PC-3 (cell line): ENCODE data around the gene HOXD11. TPM values are rescaled to one million over a fixed set of nuclear protein-coding genes. Genes with fewer than 3 reads are reported as not detected.

Experiments used
- ATAC-seq: fragments of 200-7000 bp; cut with Tn5 transposase; 2 replicates; pipeline ENCODE4 v1.9.1; 2020; ENCODE audit warnings: mild to moderate bottlenecking, moderate library complexity
- BruUV-seq: library from RNA; stranded (reverse); fragments of 400-500 nt; replicated peaks from 2 replicates; lab custom pipeline; 2021; lab: Mats Ljungman, UMichigan
- CTCF ChIA-PET: fragments of 300-600 bp; sonication (Branson Sonifier 250); formaldehyde crosslinking; loops from one replicate; lab custom pipeline; 2022; ENCODE audit warnings: antibody characterized with exemption; lab: Charles Lee
- POLR2A ChIA-PET: fragments of 300-600 bp; sonication (Branson Sonifier 250); formaldehyde crosslinking; loops from one replicate; lab custom pipeline; 2022; ENCODE audit warnings: antibody characterized with exemption; ENCODE audit not compliant: unreplicated experiment; lab: Charles Lee
- DNase-seq: peaks from one replicate; pipeline ENCODE4 v3.0.0-alpha.2; 2015
- H2AFZ ChIP-seq: fragments of 300-600 bp; sonication (generic); 2 replicates; pipeline ENCODE4 v1.6.0; 2016; ENCODE audit warnings: antibody characterized with exemption, low read length
- H3F3A ChIP-seq: fragments of 300-600 bp; sonication (generic); one replicate; pipeline ENCODE4 v1.6.0; 2017; ENCODE audit warnings: antibody characterized with exemption, low read length, control low read depth, mild to moderate bottlenecking; ENCODE audit not compliant: unreplicated experiment
- H3K27ac ChIP-seq: fragments of 300-600 bp; sonication (generic); 2 replicates; pipeline ENCODE4 v1.5.1; 2016; ENCODE audit warnings: mild to moderate bottlenecking, low read length
- H3K27me3 ChIP-seq: fragments of 300-600 bp; sonication (generic); 2 replicates; pipeline ENCODE4 v1.6.1; 2016; ENCODE audit warnings: low read length, mixed read lengths
- H3K36me3 ChIP-seq: fragments of 300-600 bp; sonication (generic); 2 replicates; pipeline ENCODE4 v1.6.1; 2016; ENCODE audit warnings: low read depth, mixed run types, low read length, mixed read lengths
- H3K4me1 ChIP-seq: fragments of 300-600 bp; sonication (generic); 2 replicates; pipeline ENCODE4 v1.5.1; 2016; ENCODE audit warnings: low read length; ENCODE audit not compliant: insufficient read depth
- H3K4me2 ChIP-seq: fragments of 300-600 bp; sonication (generic); 2 replicates; pipeline ENCODE4 v1.6.0; 2016; ENCODE audit warnings: low read length
- H3K4me3 ChIP-seq: fragments of 300-600 bp; sonication (generic); 2 replicates; pipeline ENCODE4 v1.5.1; 2016; ENCODE audit warnings: mild to moderate bottlenecking, low read length, mixed read lengths
- H3K79me2 ChIP-seq: fragments of 300-600 bp; sonication (generic); 2 replicates; pipeline ENCODE4 v1.6.1; 2017; ENCODE audit warnings: low read length, mixed read lengths
- H3K9ac ChIP-seq: fragments of 300-600 bp; sonication (generic); 2 replicates; pipeline ENCODE4 v1.6.0; 2016; ENCODE audit warnings: mild to moderate bottlenecking, low read length
- H3K9me2 ChIP-seq: fragments of 300-600 bp; sonication (generic); replicated peaks from 2 replicates; pipeline ENCODE4 v1.6.1; 2016; ENCODE audit warnings: mixed run types, low read length, mixed read lengths
- H3K9me3 ChIP-seq: fragments of 300-600 bp; sonication (generic); 2 replicates; pipeline ENCODE4 v1.6.1; 2016; ENCODE audit warnings: low read length, mixed read lengths
- H4K20me1 ChIP-seq: fragments of 300-600 bp; sonication (generic); 2 replicates; pipeline ENCODE4 v1.6.1; 2016; ENCODE audit warnings: low read length, mixed read lengths
- EZH2 ChIP-seq: fragments of 300-600 bp; sonication (generic); IDR thresholded peaks from one replicate; pipeline ENCODE4 v1.6.1; 2017; ENCODE audit warnings: antibody characterized with exemption, mild to moderate bottlenecking, low read length; ENCODE audit not compliant: unreplicated experiment
- EZH2phosphoT487 ChIP-seq: fragments of 300-600 bp; sonication (generic); IDR thresholded peaks from 2 replicates; pipeline ENCODE4 v1.6.1; 2018; ENCODE audit warnings: mild to moderate bottlenecking, antibody characterized with exemption, low read length, borderline replicate concordance
- intact Hi-C: fragments of 100-400 bp; cut with micrococcal nuclease; formaldehyde crosslinking; loops from 2 replicates; pipeline ENCODE4 v1.9.0; 2023
- total RNA-seq: library from RNA; depleted of rRNA; stranded (reverse); fragments of >200 nt; gene quantifications from 2 replicates; pipeline ENCODE4 v1.2.3, GENCODE V29; 2014
- TF ChIP-seq, protein P1 (sequence below): fragments of 300-600 bp; sonication (generic); conservative IDR thresholded peaks from 2 replicates; pipeline ENCODE4 v1.5.1; 2017; ENCODE audit warnings: antibody characterized with exemption, low read depth, mild to moderate bottlenecking, low read length

Gene HOXD11
- total RNA-seq, 1 experiment from 2014 or later, result not detected

DNA sequence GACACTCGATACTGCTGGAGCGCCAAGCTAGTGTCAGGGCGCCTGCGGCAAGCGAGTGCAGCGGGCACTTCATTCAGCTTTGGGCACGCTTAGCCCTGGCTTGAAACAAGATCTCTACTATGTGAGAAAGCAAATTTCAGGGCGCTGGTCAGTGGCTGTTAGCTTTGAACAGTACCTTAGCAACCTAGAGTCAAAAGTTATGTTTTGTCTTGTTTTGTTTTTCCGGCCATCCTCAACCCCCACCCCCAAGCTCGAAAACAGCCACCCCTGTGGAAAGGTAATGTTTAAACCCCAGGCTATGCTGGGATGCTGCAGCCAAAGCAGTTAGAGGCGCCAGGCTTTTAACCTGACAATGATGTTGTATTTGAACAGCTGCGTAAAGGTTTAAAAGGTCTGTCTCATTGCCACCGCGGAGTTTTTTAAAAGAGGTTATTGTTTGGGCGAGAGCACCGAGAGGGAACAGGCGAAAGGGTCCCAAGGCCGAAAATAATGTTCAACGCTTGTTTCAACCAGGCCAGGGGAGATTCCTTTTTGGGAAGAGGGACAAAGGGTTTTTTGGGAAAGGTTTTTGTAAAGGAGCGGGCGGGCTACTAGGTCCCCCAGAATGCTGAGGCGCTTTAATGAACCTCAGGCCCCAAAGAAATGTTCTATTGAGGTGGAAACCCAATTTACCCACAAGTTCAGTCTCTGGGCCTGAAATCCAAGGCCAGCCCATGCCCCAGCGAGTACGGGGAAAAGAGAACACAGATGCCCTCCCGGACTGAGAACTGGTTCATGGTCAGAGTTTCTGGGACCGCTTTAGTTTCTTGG, 7.2 kb downstream of the HOXD11 start:
- no peak overlapping the region for H3K4me3 ChIP-seq
- H3K4me1 ChIP-seq, result no peaks in the 10 kb centered on the region
- H3K36me3 ChIP-seq, result no peaks in the 10 kb centered on the region
- peaks cover 26% of the 10 kb centered on the region; the same call in 1 of the 2 replicates for H3K27me3 ChIP-seq
- no peak overlapping the region for H3K9ac ChIP-seq
- no peaks in the 10 kb centered on the region for H4K20me1 ChIP-seq
- no peak overlapping the region for H2AFZ ChIP-seq
- ChIA-PET CTCF (interaction anchor here (0.6 kb wide), 1 partner anchor 538 kb away, joined by 3 read pairs; no protein-coding TSS in a partner anchor), POLR2A (no interaction called here)
- no peaks in the 10 kb centered on the region for H3K9me2 ChIP-seq
- no peak overlapping the region for H3K27ac ChIP-seq
- no peaks in the 10 kb centered on the region for H3K79me2 ChIP-seq
- TF ChIP-seq, protein P1, sequence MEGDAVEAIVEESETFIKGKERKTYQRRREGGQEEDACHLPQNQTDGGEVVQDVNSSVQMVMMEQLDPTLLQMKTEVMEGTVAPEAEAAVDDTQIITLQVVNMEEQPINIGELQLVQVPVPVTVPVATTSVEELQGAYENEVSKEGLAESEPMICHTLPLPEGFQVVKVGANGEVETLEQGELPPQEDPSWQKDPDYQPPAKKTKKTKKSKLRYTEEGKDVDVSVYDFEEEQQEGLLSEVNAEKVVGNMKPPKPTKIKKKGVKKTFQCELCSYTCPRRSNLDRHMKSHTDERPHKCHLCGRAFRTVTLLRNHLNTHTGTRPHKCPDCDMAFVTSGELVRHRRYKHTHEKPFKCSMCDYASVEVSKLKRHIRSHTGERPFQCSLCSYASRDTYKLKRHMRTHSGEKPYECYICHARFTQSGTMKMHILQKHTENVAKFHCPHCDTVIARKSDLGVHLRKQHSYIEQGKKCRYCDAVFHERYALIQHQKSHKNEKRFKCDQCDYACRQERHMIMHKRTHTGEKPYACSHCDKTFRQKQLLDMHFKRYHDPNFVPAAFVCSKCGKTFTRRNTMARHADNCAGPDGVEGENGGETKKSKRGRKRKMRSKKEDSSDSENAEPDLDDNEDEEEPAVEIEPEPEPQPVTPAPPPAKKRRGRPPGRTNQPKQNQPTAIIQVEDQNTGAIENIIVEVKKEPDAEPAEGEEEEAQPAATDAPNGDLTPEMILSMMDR, result no peak
- no peak for TF ChIP-seq EZH2
- no peak for TF ChIP-seq EZH2phosphoT487
- H3F3A ChIP-seq, result no peaks in the 10 kb centered on the region
- no TSS peak for BruUV-seq
- peak overlapping the region; percentile 42; the same call in 1 of the 2 replicates for H3K4me2 ChIP-seq
- H3K9me3 ChIP-seq, result no peaks in the 10 kb centered on the region
- DNase-seq (peak; percentile 17), ATAC-seq (peak; percentile 51; the same call in 1 of the 2 replicates)
- intact Hi-C loops, result loop anchor here (5.0 kb wide), 2 partner anchors 698 to 1033 kb away; no protein-coding TSS in a partner anchor

DNA sequence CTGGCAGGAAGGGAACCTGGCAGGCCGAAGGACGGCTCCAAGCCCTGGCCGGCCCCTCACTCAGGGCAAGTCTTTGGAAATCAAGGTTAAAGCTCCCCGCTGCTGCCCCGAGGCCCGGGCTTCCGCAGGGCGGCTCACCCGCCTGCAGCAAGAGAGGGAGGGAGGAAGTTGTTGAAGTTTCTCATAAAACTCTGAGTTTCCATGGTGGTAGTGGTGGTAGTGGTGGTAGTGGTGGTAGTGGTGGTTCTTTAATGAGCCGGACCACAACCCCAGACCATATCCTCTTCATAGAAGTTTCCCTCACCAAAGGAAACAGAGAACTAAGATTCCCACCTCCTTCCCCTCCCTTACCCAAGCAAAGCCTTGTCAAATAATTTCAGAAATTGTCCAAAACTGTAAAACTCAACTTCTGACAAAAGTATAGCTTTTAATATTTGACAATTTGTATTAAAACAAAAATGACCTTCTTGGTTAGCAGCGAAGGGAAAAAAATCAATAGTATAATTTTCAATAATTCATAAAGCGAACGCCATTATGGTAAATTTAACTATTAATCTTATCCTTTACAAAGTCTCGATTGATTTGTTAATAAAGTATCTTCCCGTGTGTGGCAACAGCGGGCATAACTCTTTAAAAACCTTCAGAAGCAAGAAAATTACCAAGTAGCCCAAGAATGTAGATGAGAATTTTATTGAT, 8.0 kb downstream of the HOXD11 start:
- no peaks in the 10 kb centered on the region for H3F3A ChIP-seq
- ATAC-seq (no peak), DNase-seq (no peak)
- TF ChIP-seq, protein P1, result no peak
- TF ChIP-seq EZH2phosphoT487 (no peak), EZH2 (no peak)
- POLR2A ChIA-PET, result no interaction called here
- H3K4me2 ChIP-seq, result no peak overlapping the region
- H3K4me3 ChIP-seq, result no peak overlapping the region
- intact Hi-C loops, result loop anchor here (5.0 kb wide), 2 partner anchors 697 to 1032 kb away; no protein-coding TSS in a partner anchor
- no TSS peak for BruUV-seq
- H3K9ac ChIP-seq, result no peak overlapping the region
- no peak overlapping the region for H2AFZ ChIP-seq
- peaks cover 23% of the 10 kb centered on the region; the same call in 1 of the 2 replicates for H3K27me3 ChIP-seq
- H4K20me1 ChIP-seq, result no peaks in the 10 kb centered on the region
- H3K9me3 ChIP-seq, result no peaks in the 10 kb centered on the region
- CTCF ChIA-PET, result interaction anchor here (0.6 kb wide), 1 partner anchor 537 kb away, joined by 3 read pairs; no protein-coding TSS in a partner anchor
- no peaks in the 10 kb centered on the region for H3K36me3 ChIP-seq
- H3K4me1 ChIP-seq, result no peaks in the 10 kb centered on the region
- H3K9me2 ChIP-seq, result no peaks in the 10 kb centered on the region
- no peaks in the 10 kb centered on the region for H3K79me2 ChIP-seq
- no peak overlapping the region for H3K27ac ChIP-seq
